Osteoblast (primary cell): ENCODE results near the gene IL17C. TPM values are rescaled to one million over a fixed set of nuclear protein-coding genes. Genes with fewer than 3 reads are reported as not detected.

ENCODE experiments used
- DNase-seq: peaks from one replicate; pipeline ENCODE4 v3.0.0; 2011; ENCODE audit warnings: low spot score, mixed read lengths; ENCODE audit not compliant: insufficient read length; ENCODE audit errors: missing footprints
- H2AFZ ChIP-seq: 2 replicates; pipeline ENCODE4 v1.6.0; 2011; ENCODE audit warnings: mild to moderate bottlenecking, low read length
- H3K27ac ChIP-seq: 2 replicates; pipeline ENCODE4 v1.5.1; 2011; ENCODE audit warnings: mild to moderate bottlenecking, low read depth, low read length, moderate library complexity
- H3K27me3 ChIP-seq: 2 replicates; pipeline ENCODE4 v1.6.0; 2012; ENCODE audit warnings: mild to moderate bottlenecking, control low read depth, inconsistent platforms, low read length, moderate library complexity; ENCODE audit not compliant: insufficient read depth
- H3K36me3 ChIP-seq: 2 replicates; pipeline ENCODE4 v1.5.1; 2011; ENCODE audit warnings: mild to moderate bottlenecking, low read length, control low read depth, moderate library complexity; ENCODE audit not compliant: insufficient read depth
- H3K4me1 ChIP-seq: 2 replicates; pipeline ENCODE4 v1.5.1; 2011; ENCODE audit warnings: mild to moderate bottlenecking, low read length, control low read depth, moderate library complexity; ENCODE audit not compliant: insufficient read depth
- H3K4me2 ChIP-seq: 2 replicates; pipeline ENCODE4 v1.6.0; 2011; ENCODE audit warnings: mild to moderate bottlenecking, low read length; ENCODE audit not compliant: insufficient read depth
- H3K4me3 ChIP-seq: fragments of 200-600 bp; sonication (generic); 3 replicates; pipeline ENCODE4 v1.5.1; 2012; ENCODE audit warnings: mild to moderate bottlenecking, low read length, inconsistent platforms; ENCODE audit not compliant: insufficient read depth
- H3K79me2 ChIP-seq: 2 replicates; pipeline ENCODE4 v1.6.0; 2012; ENCODE audit warnings: mild to moderate bottlenecking, low read length, control low read depth, inconsistent platforms; ENCODE audit not compliant: insufficient read depth
- H3K9me3 ChIP-seq: 2 replicates; pipeline ENCODE4 v1.5.1; 2011; ENCODE audit warnings: low read depth, low read length, control low read depth
- H4K20me1 ChIP-seq: 2 replicates; pipeline ENCODE4 v1.6.0; 2012; ENCODE audit warnings: mild to moderate bottlenecking, low read length, control low read depth; ENCODE audit not compliant: insufficient read depth
- total RNA-seq: library from RNA; depleted of rRNA; stranded (reverse); fragments of >200 nt; gene quantifications from 2 replicates; pipeline ENCODE4 v1.2.3, GENCODE V29; 2012
- TF ChIP-seq, protein P1 (sequence below): IDR thresholded peaks from 2 replicates; pipeline ENCODE4 v1.5.1; 2011; ENCODE audit warnings: mild to moderate bottlenecking, low read depth, low read length, moderate library complexity; ENCODE audit errors: extremely low read depth

Gene IL17C
- total RNA-seq, 1 donor, result under 0.01 TPM

- Histone ChIP-seq H3K4me1 (peaks cover 6% of the 10 kb centered on the region), H3K4me3 (no peak overlapping the region), H3K36me3 (peaks cover 25% of the 10 kb centered on the region), H2AFZ (no peak overlapping the region), H3K9me3 (no peaks in the 10 kb centered on the region), H3K4me2 (no peak overlapping the region), H3K27me3 (peaks cover 1% of the 10 kb centered on the region), H4K20me1 (peaks cover 11% of the 10 kb centered on the region), H3K27ac (no peak overlapping the region), H3K79me2 (no peaks in the 10 kb centered on the region)
- DNase-seq, result no peak
- TF ChIP-seq, protein P1, sequence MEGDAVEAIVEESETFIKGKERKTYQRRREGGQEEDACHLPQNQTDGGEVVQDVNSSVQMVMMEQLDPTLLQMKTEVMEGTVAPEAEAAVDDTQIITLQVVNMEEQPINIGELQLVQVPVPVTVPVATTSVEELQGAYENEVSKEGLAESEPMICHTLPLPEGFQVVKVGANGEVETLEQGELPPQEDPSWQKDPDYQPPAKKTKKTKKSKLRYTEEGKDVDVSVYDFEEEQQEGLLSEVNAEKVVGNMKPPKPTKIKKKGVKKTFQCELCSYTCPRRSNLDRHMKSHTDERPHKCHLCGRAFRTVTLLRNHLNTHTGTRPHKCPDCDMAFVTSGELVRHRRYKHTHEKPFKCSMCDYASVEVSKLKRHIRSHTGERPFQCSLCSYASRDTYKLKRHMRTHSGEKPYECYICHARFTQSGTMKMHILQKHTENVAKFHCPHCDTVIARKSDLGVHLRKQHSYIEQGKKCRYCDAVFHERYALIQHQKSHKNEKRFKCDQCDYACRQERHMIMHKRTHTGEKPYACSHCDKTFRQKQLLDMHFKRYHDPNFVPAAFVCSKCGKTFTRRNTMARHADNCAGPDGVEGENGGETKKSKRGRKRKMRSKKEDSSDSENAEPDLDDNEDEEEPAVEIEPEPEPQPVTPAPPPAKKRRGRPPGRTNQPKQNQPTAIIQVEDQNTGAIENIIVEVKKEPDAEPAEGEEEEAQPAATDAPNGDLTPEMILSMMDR, result no peak
Measured at GRCh38 chr16:88631920-88632586, 6.3 kb upstream of the IL17C start.

DNA sequence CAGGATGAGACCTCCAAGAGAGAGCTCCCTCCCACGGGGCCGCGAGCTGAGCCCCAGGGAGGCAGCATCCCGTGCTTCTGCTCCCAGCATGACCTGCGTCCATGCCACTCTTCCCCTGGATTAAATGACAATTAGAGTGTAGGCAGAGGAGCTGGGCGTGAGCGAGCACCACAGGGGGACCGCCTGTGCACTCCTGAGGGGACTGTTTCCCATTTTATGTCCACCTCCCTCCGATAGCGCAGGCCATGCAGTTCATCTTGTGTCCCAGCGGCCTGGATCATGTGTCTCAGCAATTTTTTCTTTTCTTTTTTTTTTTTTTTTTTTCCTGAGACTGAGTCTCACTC is 5.8 kb upstream of the IL17C start:
- no peak for DNase-seq
- Histone ChIP-seq H2AFZ (no peak overlapping the region), H3K4me1 (peaks cover 6% of the 10 kb centered on the region), H4K20me1 (peaks cover 11% of the 10 kb centered on the region), H3K79me2 (no peaks in the 10 kb centered on the region), H3K27ac (no peak overlapping the region), H3K27me3 (peaks cover 3% of the 10 kb centered on the region), H3K4me2 (no peak overlapping the region), H3K36me3 (peaks cover 20% of the 10 kb centered on the region), H3K9me3 (no peaks in the 10 kb centered on the region), H3K4me3 (no peak overlapping the region)
- TF ChIP-seq, protein P1, result no peak

DNA sequence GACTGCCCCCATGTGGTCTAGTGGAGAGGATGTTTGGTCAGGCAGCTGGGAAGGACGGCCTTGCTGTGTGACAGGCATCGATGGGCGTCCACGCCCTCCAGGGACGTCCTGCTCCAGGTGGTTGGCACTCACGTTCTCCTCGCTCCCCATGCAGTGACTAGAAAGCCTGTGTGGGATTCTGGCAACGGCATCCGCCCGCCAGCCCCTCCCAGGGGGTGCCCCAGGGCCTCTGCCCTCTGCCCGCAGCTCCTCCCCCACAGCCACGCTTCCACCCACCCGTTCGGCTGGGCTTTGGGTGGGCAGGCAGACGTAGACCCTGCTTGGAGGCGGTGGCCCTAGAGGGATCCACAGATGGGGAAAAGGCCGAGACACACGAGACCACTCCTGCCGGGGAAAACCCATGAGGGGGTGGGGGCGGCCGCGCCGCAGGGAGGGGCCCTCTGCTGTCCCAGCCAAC is 4.7 kb upstream of the IL17C start:
- peak overlapping the region; percentile 84 for H3K4me2 ChIP-seq
- peaks cover 14% of the 10 kb centered on the region for H3K27me3 ChIP-seq
- no peaks in the 10 kb centered on the region for H3K79me2 ChIP-seq
- no peak overlapping the region for H3K27ac ChIP-seq
- peaks cover 6% of the 10 kb centered on the region for H3K4me1 ChIP-seq
- H3K4me3 ChIP-seq, result peak overlapping the region; percentile 73
- DNase-seq, result peak; percentile 94
- no peaks in the 10 kb centered on the region for H3K9me3 ChIP-seq
- TF ChIP-seq, protein P1, result peak; percentile 31
- H4K20me1 ChIP-seq, result peaks cover 11% of the 10 kb centered on the region
- peaks cover 13% of the 10 kb centered on the region for H3K36me3 ChIP-seq
- H2AFZ ChIP-seq, result no peak overlapping the region

DNA sequence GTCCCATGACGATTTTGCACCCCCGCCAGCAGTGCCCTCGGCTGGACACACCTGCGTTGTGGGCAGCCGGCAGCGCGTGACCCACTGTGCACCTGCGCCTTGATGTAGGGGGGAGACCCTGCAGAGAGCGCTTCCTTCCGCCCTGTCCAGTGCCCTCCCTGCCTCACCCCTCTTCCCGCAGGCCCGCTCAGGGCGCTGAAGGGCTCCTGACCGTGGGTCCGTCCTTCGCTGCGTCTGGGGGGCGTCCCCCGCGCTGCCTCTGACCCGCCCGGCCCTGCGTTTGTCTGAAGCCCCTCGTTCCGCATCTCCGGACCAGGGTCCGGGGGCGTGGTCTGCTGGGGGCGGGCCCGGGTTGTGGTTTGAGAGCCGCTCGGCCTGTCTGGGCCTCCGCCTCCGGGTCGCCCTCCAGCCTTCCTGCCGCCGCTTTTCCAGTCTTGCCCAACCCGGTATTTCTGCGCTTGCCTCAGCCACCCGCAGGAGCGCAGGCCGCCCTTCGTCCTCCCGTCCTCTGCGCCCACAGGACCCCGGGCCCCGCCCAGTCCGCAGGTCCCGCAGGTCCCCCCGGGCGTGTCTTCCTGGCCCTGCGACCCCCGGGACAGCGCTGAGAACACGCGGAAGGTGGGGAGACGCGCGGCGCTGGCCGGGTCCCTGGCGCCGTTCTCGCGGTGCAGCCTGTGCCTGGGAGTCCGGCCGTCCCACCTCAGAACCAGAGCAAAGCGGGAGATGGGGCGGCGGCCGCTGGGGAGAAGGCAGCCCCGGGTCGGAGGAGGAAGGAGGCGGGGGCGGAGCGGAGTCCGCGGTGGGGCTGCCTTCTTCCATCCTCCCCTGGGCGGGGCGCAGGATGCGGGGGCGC is 4.0 kb upstream of the IL17C start:
- peak overlapping the region; percentile 84 for H3K4me2 ChIP-seq
- peaks cover 11% of the 10 kb centered on the region for H4K20me1 ChIP-seq
- H2AFZ ChIP-seq, result no peak overlapping the region
- H3K27me3 ChIP-seq, result peaks cover 21% of the 10 kb centered on the region
- H3K36me3 ChIP-seq, result peaks cover 10% of the 10 kb centered on the region
- H3K4me3 ChIP-seq, result peak overlapping the region; percentile 73
- H3K79me2 ChIP-seq, result no peaks in the 10 kb centered on the region
- peaks cover 6% of the 10 kb centered on the region for H3K4me1 ChIP-seq
- DNase-seq, result peak; percentile 98
- H3K27ac ChIP-seq, result no peak overlapping the region
- H3K9me3 ChIP-seq, result no peaks in the 10 kb centered on the region
- TF ChIP-seq, protein P1, result no peak
